GM21825 (cell line): Measurements from ENCODE around the gene ZNF544.
"Not testable (repeated sequence)": the region's sequence is repeated elsewhere in the genome, so short reads cannot be mapped to it uniquely, and the experiment has no call there.

Source experiments
- ATAC-seq: cut with Tn5 transposase; IDR thresholded peaks from one replicate; pipeline ENCODE4 v1.9.1; 2021; ENCODE audit warnings: mild to moderate bottlenecking, moderate library complexity; ENCODE audit not compliant: unreplicated experiment

The ZNF544 gene

DNA sequence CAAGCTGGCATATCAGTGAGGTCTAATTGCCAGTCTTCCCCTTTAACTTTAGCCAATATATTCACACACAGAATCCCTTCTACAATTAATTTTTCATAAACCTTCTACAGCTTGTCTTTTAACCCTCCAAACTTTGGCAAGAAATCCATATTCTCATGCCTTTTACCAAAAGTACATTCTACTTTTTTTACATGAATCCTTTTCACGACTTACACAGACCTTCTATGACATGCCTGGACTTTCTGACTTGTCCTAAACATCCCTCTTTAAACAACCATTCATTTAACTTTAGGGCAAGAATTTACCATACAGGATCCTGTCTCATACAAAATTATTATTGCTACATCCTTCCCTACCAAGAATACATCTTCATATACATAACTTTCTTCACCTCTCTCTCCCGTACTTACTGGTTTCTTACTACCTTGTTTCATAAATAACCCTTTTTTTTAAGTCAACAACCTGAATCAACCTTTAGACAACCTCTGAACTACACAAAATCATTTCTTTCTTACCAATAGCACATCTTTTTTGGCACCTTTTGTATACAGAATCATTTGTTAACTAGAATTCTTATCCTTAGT lies 23.5 kb downstream of the ZNF544 start:
- ATAC-seq, result no peak

DNA sequence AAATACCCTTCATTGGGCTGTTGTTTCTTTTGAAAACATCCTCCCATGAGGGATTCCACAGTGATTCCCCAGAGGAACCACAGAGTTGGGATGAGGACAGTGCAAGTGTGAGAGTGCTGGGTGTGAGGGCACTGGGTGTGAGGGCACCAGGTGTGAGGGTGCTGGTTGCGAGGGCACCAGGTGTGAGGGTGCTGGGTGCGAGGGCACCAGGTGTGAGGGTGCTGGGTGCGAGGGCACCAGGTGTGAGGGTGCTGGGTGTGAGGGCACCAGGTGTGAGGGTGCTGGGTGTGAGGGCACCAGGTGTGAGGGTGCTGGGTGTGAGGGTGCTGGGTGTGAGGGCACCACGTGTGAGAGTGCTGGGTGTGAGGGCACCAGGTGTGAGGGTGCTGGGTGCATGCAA lies 29.5 kb downstream of the ZNF544 start:
- not testable (repeated sequence) for ATAC-seq

DNA sequence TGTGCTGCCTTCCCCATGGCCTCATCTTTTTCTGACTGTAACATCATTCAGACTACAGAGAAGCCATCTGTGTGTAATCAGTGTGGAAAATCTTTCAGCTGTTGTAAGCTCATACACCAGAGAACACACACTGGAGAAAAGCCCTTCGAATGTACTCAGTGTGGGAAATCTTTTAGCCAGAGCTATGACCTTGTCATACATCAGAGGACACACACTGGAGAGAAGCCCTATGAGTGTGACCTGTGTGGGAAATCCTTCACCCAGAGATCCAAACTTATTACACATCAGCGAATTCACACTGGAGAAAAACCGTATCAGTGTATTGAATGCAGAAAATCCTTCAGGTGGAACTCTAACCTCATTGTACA lies 32.9 kb downstream of the ZNF544 start:
- no peak for ATAC-seq

DNA sequence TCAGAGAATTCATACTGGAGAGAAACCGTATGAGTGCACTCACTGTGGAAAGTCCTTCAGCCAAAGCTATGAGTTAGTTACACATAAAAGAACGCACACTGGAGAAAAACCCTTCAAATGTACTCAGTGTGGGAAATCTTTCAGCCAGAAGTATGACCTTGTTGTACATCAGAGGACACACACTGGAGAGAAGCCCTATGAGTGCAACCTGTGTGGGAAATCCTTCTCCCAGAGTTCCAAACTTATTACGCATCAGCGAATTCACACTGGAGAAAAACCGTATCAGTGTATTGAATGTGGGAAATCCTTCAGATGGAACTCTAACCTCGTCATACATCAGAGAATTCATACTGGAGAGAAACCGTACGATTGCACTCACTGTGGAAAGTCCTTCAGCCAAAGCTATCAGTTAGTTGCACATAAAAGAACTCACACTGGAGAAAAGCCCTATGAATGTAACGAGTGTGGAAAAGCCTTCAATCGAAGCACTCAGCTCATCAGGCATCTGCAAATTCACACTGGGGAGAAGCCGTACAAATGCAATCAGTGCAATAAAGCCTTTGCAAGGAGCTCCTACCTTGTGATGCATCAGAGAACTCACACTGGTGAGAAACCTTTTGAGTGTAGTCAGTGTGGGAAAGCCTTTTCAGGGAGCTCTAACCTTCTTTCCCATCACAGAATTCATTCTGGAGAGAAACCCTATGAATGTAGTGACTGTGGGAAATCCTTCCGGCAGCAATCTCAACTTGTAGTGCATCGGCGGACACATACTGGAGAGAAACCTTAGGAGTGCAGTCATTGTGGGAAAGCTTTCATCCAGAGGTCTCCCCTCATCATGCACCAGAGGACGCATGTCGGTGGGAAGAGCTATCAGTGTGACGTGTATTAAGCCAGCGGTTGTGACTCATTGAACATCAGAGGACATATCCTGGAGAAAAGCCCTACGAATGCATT lies 33.5 kb downstream of the ZNF544 start:
- ATAC-seq, result no peak

DNA sequence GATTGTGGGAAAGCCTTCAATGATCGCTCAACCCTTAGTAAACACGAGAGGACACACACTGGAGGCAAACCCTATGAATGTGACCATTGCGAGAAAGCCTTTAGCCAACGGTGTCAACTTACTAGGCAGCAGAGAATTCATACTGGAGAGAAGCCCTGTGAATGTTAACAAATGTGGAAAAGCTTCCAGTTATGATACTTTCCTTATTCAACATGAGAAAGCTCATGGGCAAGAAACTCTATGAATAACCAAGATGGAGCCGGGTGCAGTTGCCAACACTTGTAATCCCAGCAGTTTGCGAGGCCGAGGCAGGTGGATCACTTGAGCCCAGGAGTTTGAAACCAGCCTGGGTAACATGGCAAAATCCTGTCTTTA lies 34.2 kb downstream of the ZNF544 start:
- ATAC-seq, result no peak

DNA sequence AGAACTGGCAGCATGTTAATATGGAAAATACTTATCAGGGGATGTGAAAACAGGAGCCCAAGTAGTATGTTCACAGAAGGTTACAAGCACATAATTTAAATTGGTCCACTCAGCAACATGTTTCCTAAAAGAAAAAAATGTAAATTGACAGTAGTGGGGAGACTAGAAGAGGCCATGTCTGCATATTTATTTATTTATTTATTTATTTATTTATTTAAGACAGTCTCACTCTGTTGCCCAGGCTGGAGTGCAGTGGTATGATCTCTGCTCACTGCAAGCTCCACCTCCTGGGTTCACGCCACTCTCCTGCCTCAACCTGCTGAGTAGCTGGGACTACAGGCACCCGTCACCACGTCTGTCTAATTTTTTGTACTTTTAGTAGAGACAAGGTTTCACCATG lies 36.4 kb downstream of the ZNF544 start:
- no peak for ATAC-seq

DNA sequence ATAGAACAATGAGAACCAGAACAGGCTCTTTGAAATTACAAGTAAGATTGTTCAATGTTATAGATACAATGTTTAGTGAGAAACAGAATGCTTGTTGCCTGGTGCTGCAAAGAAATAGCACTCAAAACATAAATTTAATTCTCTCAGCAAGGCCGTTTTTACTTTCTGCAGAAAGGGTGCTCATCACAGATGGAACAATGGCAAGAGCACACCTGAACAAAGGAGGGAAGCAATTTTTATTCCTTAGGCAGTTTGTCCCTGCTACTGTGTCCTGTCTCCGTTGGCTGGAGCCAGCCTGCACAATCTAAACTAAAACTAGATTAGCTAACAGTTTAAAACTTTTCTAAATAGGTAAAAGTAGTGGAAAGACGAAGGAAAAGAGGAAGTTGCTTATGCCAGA lies 39.6 kb downstream of the ZNF544 start:
- ATAC-seq, result no peak

DNA sequence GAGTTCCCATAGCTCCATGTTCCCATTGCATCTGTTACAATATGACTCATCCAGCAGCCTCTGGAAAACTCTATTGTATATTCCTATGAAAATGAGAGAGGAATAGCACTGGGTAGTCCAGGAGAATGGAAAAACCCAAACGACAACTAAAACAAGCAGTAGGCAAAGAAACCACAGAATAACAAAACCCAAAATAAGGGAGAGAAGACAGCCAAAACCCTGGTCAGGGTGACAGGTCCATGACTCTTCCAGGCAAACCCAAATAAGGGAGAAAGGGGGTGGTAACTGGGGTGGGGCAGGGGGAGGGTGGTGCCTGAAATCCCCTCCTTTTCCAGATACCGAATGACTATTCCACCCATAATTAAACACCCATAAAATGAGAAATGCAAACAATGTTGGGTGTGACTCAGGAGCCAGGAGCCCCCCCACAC lies 46.1 kb downstream of the ZNF544 start:
- no peak for ATAC-seq

DNA sequence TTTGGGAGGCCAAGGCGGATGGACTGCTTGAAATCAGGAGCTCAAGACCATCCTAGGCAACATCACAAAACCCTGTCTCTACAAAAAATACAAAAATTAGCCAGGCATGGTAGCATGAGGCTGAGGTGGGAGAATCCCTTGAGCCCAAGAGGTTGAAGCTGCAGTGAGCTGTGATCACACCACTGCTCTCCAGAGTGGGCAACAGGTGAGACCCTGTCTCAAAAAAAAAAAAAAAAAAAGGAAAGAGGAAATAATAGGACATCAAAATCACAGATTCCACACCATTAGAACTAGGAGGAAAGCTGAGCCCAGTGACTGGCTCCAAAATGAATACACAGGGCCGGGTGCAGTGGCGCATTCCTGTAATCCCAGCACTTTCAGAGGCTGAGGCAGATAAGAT lies 46.9 kb downstream of the ZNF544 start:
- ATAC-seq, result no peak

DNA sequence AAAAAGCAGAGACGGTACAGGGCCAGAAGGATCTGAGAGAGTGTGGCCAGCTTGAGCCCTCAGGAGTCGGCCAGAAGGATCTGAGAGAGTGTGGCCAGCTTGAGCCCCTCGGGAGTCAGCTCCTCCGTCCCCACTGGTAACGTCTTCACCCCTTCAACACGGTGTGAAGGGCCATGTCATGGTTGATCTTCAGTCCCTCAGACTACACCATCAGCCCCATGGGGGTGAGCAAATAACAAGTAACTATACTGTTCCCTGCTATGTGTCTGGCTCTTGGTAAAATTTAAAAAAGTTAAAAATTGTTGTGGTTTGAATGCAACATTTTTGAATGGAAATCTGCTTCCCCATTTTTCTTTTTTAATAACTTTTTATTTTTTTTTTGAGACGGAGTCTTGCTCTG lies 48.5 kb downstream of the ZNF544 start:
- no peak for ATAC-seq

DNA sequence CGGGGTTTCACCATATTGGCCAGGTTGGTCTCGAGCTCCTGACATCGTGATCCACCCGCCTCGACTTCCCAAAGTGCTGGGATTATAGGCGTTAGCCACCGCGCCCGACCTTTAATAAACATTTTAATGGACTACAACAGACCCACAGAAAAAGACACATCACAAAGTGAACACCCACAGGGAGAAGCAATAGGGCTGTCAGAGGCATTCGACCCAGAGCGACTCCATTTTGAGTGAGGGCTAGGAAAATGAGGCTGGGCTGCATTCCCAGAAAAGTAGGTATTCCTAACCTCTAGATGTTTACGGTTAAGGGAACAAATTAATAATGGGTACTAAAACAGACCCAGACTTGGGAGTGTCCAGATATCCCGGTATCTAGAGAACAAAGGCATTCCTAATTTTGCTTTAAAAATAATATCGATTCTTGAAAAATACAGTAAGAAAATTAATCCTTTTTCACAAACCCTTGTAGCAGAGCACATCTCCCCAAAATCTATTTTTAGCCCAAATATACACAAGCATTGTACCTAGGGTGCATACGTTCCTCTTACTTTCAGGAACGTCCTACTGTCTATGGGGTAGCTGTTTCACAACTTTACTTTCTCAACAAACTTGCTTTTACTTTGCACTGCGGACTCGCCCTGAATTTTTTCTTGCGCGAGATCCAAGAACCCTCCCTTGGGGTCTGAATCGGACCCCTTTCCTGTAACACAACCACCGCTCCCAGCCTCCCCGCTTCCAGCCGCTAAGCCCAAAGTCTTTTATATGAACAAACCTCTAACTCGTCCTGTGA lies 49.2 kb downstream of the ZNF544 start:
- ATAC-seq, result no peak

DNA sequence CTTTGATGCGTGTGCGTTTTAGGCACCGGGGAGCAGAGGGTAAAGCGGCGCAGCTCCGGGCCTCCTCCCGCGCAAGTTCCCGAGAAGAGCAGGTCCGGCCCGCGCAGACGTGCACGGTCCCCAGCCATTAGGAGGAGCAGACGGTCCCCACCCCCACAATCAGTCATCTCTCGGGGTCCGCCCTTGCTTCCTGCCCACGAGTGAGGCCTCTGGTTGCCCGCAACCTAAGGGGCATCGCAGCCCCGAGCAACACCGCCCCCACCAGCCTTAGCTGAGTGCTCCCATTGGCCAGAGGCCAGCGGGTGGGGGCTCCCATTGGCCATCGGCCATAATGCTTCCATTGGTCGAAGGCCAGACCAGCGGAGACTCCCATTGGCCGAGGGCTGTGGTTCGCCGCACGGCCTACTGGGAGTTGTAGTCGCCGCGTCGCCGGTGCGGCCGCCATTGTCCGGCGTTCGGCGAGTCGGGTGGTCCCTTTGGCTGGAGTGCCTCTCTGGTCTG lies 49.9 kb downstream of the ZNF544 start, which contains the start of gene ZNF8:
Gene ZNF8 (plus strand): TSS at position 415 of the 501 bp plus-strand sequence. CDS start 127 bp downstream, outside the sequence.
- ATAC-seq, result peak; percentile 92

DNA sequence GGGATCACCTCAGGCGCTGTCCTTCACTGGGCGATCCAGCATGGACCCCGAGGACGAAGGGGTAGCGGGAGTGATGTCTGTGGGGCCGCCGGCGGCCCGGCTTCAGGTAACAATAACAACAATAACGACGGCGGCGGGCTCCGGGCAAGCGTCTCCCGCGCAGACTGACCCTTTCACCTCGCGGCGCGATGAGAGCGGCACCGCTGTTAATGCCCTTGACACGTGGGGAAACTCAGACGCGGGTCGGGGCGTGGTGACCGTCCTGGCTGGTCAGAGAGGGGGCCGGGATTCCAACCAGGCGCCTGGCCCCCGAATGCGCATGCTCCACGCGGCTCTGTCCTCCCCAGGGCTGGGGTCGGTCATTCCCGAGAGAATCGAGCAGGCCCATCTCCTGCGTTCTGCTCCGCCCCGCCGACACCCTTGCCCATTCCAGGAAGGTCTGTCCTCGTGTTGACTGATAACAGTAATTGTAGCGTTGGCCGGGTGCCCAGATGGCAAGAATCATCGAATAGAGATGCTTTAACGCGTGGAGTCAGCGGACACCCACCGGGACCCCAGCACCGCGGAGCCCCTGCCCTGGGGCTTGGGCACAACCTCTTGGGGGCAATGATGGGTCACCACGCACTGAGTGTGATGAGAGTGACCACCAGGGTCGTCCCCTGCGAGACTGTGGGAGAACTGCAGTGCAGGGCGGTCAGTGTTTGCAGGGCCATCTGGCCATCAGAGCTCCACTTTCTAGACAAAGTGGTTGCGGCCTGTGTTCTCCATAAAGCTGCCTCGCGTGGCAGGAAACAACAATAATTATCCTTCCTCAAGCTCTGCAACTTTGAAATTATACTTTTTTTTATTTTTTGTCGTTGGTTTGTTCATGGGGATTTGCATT lies 50.6 kb downstream of the ZNF544 start:
- ATAC-seq, result peak; percentile 18

DNA sequence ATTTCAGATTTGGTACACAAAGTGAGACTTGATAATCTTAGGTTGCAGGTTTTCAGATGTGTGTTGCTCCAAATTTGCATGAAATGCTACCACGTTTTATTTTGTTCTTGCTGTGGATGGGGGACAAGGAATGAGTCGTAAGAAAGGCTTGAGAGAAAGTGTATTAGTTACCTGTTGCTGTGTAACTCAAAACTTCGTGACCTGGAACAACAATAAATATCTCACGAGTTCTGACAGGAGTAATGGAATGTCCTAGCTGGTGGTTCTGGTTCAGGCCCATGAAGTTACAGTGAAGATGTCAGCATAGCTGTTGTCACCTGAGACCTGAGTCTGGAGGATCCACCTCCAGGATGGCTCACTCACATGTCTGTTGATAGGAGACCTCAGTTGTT lies 51.2 kb downstream of the ZNF544 start:
- ATAC-seq, result no peak

DNA sequence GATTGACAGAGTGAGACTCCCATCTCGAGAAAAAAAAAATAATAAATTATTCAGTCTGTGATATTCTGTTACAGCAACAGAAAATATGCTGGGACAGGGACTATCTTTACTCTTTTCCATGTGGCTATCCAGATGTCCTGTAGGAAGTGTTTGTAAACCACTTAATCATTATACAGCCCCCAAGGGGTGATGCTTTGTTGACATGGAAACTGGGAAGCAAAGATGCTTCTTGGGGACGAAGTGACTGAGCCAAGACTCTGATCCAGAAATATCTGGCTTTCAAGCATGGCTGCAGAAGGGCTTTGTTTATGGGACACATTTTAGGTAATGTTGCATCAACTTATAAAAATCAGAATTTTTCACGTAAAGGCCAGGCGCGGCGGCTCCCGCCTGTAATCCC lies 55.5 kb downstream of the ZNF544 start:
- no peak for ATAC-seq

DNA sequence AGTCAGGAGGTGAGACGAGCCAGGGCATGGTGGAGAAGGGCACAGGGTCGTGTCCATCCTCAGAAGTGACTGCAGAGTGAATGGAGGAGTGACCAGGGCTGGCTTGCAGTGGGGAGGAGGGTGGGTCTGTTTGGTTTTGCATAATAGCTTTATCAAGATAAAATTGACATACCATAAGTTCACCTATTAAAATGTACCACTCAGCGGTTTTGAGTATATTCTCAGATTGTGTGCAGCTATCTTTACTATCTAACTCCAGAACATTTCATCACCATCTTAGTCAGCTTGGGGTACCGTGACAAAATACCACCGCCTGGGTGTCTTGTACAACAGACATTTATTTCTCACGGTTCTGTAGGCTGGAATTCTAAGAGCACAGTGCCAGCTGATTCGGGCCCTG lies 63.2 kb downstream of the ZNF544 start:
- ATAC-seq, result no peak

DNA sequence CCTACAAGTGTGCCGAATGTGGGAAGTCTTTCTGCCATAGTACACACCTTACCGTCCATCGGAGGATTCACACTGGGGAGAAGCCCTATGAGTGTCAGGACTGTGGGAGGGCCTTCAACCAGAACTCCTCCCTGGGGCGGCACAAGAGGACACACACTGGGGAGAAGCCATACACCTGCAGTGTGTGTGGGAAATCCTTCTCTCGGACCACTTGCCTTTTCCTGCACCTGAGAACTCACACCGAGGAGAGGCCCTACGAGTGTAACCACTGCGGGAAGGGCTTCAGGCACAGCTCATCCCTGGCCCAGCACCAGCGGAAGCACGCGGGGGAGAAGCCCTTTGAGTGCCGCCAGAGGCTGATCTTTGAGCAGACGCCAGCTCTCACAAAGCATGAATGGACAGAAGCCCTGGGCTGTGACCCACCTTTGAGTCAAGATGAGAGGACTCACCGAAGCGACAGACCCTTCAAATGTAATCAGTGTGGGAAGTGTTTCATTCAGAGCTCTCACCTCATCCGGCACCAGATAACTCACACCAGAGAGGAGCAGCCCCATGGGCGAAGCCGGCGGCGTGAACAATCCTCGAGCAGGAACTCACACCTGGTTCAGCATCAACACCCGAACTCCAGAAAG lies 66.1 kb downstream of the ZNF544 start:
- ATAC-seq, result no peak

DNA sequence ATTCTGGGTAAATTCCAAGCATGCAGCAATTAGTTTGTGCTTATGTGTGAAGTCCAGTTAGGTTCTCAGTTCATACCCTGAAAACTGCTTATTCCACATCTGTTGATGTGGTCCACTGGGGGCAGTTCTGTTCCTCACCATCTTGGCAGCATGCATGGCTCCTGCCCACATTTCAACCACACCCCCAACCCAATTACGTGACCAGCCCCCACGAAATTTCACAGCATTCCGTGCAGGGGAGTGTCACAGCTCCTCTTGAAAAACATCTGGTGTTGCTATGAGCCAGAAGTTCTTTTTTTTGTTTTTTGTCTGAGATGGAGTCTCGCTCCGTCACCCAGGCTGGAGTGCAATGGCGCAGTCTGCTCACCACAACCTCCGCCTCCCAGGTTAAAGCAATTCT lies 67.4 kb downstream of the ZNF544 start:
- no peak for ATAC-seq

DNA sequence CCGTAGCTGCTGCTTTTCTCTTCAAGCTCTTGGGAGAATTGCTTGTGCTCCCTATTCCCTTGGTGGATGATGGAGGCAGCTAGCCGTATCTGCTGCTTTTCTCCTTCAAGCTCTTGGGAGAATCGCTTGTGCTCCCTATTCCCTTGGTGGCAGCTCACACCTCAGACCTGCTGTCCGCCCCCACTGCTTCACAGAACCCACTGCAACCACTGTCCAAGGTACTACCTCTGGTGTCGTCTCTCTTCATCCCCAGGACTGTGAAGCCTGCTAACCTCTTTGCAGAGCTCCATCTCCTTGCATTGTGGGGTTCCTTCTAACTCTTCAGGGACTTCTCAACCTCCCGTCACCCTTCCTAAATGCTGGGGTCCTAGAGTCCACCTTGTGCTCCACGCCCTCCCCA lies 71.9 kb downstream of the ZNF544 start:
- ATAC-seq, result no peak

DNA sequence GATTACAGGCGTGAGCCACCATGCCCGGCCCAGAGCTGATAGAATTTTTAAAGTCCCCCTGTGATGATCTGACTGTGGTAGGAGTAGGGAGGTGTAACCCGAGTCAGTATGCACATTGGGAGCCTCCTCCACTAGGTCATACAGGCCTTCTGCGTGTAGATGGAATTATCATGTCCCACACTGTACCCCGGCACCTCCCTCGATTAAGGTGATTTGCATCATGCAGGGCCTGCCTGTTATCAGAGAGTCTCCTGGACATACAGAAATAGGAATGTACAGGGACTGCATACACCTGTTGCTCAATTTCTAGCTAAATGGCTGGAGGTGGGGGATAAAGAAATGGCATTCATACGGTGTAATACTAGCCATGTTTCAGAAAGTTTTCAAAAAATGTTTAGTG lies 75.5 kb downstream of the ZNF544 start:
- ATAC-seq, result no peak
